ENCODE data around the gene NOTCH2.
A peak's percentile ranks its signal among the peaks of the same experiment; 100 is the strongest.

Gene NOTCH2

GRCh38 chr1:119870917-119871596 is 198.4 kb downstream of the NOTCH2 start:
- DNase-seq: peak; percentile 77

- no peak for DNase-seq
Observed at GRCh38 chr1:119869995-119870394, 199.5 kb downstream of the NOTCH2 start.

GRCh38 chr1:119868176-119868575 is 201.3 kb downstream of the NOTCH2 start:
- DNase-seq: no peak

- no peak for DNase-seq
Observed at GRCh38 chr1:119866451-119866850, 203.0 kb downstream of the NOTCH2 start.

- no peak for DNase-seq
Observed at GRCh38 chr1:119865627-119866026, 203.8 kb downstream of the NOTCH2 start.

- DNase-seq: no peak
Observed at GRCh38 chr1:119862276-119862675, 207.2 kb downstream of the NOTCH2 start.
